A673 (cell line): ENCODE results near the gene AMBRA1. TPM values are rescaled to one million over a fixed set of nuclear protein-coding genes. Genes with fewer than 3 reads are reported as not detected.

Source experiments
- BruUV-seq: library from RNA; stranded (reverse); fragments of 400-500 nt; replicated peaks from 2 replicates; lab custom pipeline; 2021; lab: Mats Ljungman, UMichigan
- CTCF ChIA-PET: fragments of 300-600 bp; sonication (Branson Sonifier 250); formaldehyde crosslinking; loops from one replicate; lab custom pipeline; 2022; ENCODE audit warnings: antibody characterized with exemption; lab: Charles Lee
- POLR2A ChIA-PET: fragments of 300-600 bp; sonication (Branson Sonifier 250); formaldehyde crosslinking; loops from one replicate; lab custom pipeline; 2022; ENCODE audit warnings: antibody characterized with exemption; ENCODE audit not compliant: low non-redundant PET; lab: Charles Lee
- DNase-seq: peaks from one replicate; pipeline ENCODE4 v3.0.0-alpha.2; 2015; ENCODE audit warnings: low spot score
- H3K27ac ChIP-seq: fragments of 200-600 bp; sonication (generic); 2 replicates; pipeline ENCODE4 v1.5.1; 2016; ENCODE audit warnings: mixed run types, low read depth, mild to moderate bottlenecking, mixed read lengths, antibody characterized with exemption, low read length; ENCODE audit not compliant: poor library complexity, severe bottlenecking
- H3K27me3 ChIP-seq: fragments of 200-600 bp; sonication (generic); replicated peaks from 2 replicates; pipeline ENCODE4 v1.6.1; 2017; ENCODE audit warnings: mixed run types, low read depth, mild to moderate bottlenecking, mixed read lengths, antibody characterized with exemption, low read length; ENCODE audit not compliant: insufficient read depth, poor library complexity
- H3K36me3 ChIP-seq: fragments of 200-600 bp; sonication (generic); 2 replicates; pipeline ENCODE4 v1.6.1; 2016; ENCODE audit warnings: mixed run types, mild to moderate bottlenecking, mixed read lengths, antibody characterized with exemption, low read length; ENCODE audit not compliant: insufficient read depth, poor library complexity, severe bottlenecking
- H3K4me1 ChIP-seq: fragments of 200-600 bp; sonication (generic); 2 replicates; pipeline ENCODE4 v1.6.1; 2017; ENCODE audit warnings: mixed run types, mild to moderate bottlenecking, mixed read lengths, antibody characterized with exemption, low read length; ENCODE audit not compliant: insufficient read depth, poor library complexity, severe bottlenecking
- H3K4me3 ChIP-seq: fragments of 200-600 bp; sonication (generic); 2 replicates; pipeline ENCODE4 v1.5.1; 2016; ENCODE audit warnings: low read depth, mixed run types, mild to moderate bottlenecking, mixed read lengths, low read length; ENCODE audit not compliant: poor library complexity, severe bottlenecking
- H3K9me3 ChIP-seq: fragments of 200-600 bp; sonication (generic); 2 replicates; pipeline ENCODE4 v1.6.1; 2016; ENCODE audit warnings: mixed run types, low read depth, mild to moderate bottlenecking, mixed read lengths, antibody characterized with exemption, low read length; ENCODE audit not compliant: poor library complexity, severe bottlenecking
- CTCF ChIP-seq: fragments of 300-800, 200-600 bp; sonication (generic); conservative IDR thresholded peaks from 2 replicates; pipeline ENCODE4 v1.5.1; 2017; ENCODE audit warnings: low read depth, mild to moderate bottlenecking, antibody characterized with exemption, low read length, moderate library complexity, mixed read lengths
- EZH2 ChIP-seq: fragments of 200-600 bp; sonication (generic); IDR thresholded peaks from 2 replicates; pipeline ENCODE4 v1.6.1; 2017; ENCODE audit warnings: borderline replicate concordance, low read depth, mild to moderate bottlenecking, mixed read lengths, antibody characterized with exemption, low read length; ENCODE audit not compliant: poor library complexity, severe bottlenecking
- intact Hi-C: fragments of 100-400 bp; cut with micrococcal nuclease; formaldehyde crosslinking; loops from one replicate; pipeline ENCODE4 v1.10.0; 2022; ENCODE audit not compliant: unreplicated experiment
- total RNA-seq: library from RNA; stranded (reverse); gene quantifications from 2 replicates; pipeline ENCODE4 v1.2.3, GENCODE V29; 2021

Gene AMBRA1
- total RNA-seq, 1 experiment from 2014 or later = 78.1 TPM

GRCh38 chr11:46485856-46486443 lies 107.9 kb downstream of the AMBRA1 start:
- Histone ChIP-seq H3K27me3 (no peaks in the 10 kb centered on the region), H3K4me3 (no peak overlapping the region), H3K27ac (no peak overlapping the region), H3K4me1 (peaks cover 24% of the 10 kb centered on the region), H3K36me3 (no peaks in the 10 kb centered on the region), H3K9me3 (no peaks in the 10 kb centered on the region)
- TF ChIP-seq CTCF (no peak), EZH2 (no peak)
- BruUV-seq = no TSS peak
- CTCF ChIA-PET = no interaction called here
- no peak for DNase-seq
- intact Hi-C loops = no loop called here
- POLR2A ChIA-PET = no interaction called here

- intact Hi-C loops = no loop called here
- H3K9me3 ChIP-seq = no peaks in the 10 kb centered on the region
- no peaks in the 10 kb centered on the region for H3K36me3 ChIP-seq
- H3K4me1 ChIP-seq = peaks cover 6% of the 10 kb centered on the region
- ChIA-PET CTCF (no interaction called here), POLR2A (no interaction called here)
- no peak overlapping the region for H3K4me3 ChIP-seq
- no peak overlapping the region for H3K27ac ChIP-seq
- no TSS peak for BruUV-seq
- no peaks in the 10 kb centered on the region for H3K27me3 ChIP-seq
- DNase-seq = no peak
- no peak for TF ChIP-seq CTCF
- no peak for TF ChIP-seq EZH2
Observed at GRCh38 chr11:46484101-46484500, 109.7 kb downstream of the AMBRA1 start.

GRCh38 chr11:46480909-46481308 lies 112.9 kb downstream of the AMBRA1 start:
- Histone ChIP-seq H3K27me3 (no peaks in the 10 kb centered on the region), H3K36me3 (no peaks in the 10 kb centered on the region), H3K9me3 (no peaks in the 10 kb centered on the region), H3K4me3 (no peak overlapping the region), H3K27ac (no peak overlapping the region), H3K4me1 (no peaks in the 10 kb centered on the region)
- ChIA-PET CTCF (interaction anchor here (1.3 to 2.0 kb wide), 2 partner anchors 9 to 49 kb away, joined by 4 to 10 read pairs; no protein-coding TSS in a partner anchor), POLR2A (no interaction called here)
- BruUV-seq = no TSS peak
- TF ChIP-seq CTCF (no peak), EZH2 (no peak)
- intact Hi-C loops = no loop called here
- DNase-seq = no peak
